ENCODE data around the gene EIPR1. TPM values are rescaled to one million over a fixed set of nuclear protein-coding genes. Genes with fewer than 3 reads are reported as not detected.

Gene EIPR1
- total and polyA plus RNA-seq, 2 of the 4 experiments (the other 2 are of a cell fraction) = 46.5 to 67.4 TPM

DNA sequence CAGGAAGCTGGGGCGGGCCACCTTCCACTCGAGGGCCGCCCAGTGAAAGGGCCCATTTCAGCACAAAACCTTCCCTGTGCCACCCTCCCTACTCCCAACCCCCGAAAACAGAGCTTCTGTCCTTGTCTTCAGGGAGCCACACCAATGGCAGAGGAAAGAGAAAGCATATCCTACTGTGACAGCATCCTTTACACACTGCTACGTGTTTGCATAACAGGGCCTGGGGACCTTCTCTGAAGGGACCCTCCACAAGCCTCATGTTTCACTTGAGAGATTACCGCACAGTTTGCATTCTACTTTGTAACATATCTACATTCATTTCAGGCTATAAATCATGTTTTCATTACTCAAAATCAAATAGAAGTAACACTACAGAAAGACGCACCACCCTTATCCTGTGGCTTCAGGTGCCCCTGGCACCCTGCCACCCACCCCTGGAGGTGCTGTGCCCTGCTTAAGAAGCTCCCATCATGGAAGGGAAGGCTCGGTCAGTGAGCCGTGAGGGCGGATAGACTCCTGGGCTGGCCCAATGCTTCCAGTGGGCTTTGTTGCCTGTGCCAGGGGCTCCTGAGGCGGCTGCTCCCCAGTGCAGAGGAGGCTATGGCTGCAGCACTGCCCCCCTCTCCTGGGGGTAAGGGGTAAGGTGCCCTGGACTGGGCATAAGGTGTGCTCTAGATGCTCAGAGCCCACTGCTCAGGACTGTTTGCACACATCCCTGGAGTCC lies 52.0 kb downstream of the EIPR1 start:
- peaks cover 4 to 16% of the 10 kb centered on the region in 2 experiments; a peak in 3 of 4 replicates for H3K79me1 ChIP-seq (ENCODE audit: low read depth in 1 of 2, low read length in 2 of 2)
- ATAC-seq (ENCODE audit: low read depth) = no peak
- H3K18ac ChIP-seq (ENCODE audit: low read depth, low read length) = no peak overlapping the region
- H4K20me1 ChIP-seq (ENCODE audit: insufficient read depth, low read length) = no peaks in the 10 kb centered on the region
- H3K4ac ChIP-seq (ENCODE audit: low read depth, low read length) = no peak overlapping the region
- ChIA-PET POLR2A (ENCODE audit: unreplicated experiment) (no interaction called here), CTCF (no interaction called here)
- in situ Hi-C loops (cut with MboI; ENCODE audit: low sequenced_read_pairs) (no loop called here), intact Hi-C loops (cut with micrococcal nuclease) (no loop called here), dilution Hi-C loops (cut with HindIII; ENCODE audit: low sequenced_read_pairs, unreplicated experiment) (no loop called here)
- peaks cover 11% of the 10 kb centered on the region for H3K36me3 ChIP-seq (ENCODE audit: control insufficient read depth, insufficient read depth, low read length)
- H3K9ac ChIP-seq (ENCODE audit: low read depth, low read length) = no peak overlapping the region
- no peak overlapping the region for H2BK120ac ChIP-seq (ENCODE audit: low read depth, low read length)
- H3K27me3 ChIP-seq (ENCODE audit: control insufficient read depth, insufficient read depth, low read length) = no peaks in the 10 kb centered on the region
- H2AK9ac ChIP-seq (replicated peaks; ENCODE audit: low read depth, low read length, poor library complexity) = peak overlapping the region; percentile 24
- H2AFZ ChIP-seq (replicated peaks; ENCODE audit: low read length, poor library complexity) = no peak overlapping the region
- H2BK5ac ChIP-seq (ENCODE audit: low read depth, low read length, poor library complexity, severe bottlenecking) = no peak overlapping the region
- H3K9me1 ChIP-seq (ENCODE audit: insufficient read depth, low read length) = peaks cover 6% of the 10 kb centered on the region; the same call in 1 of the 2 replicates
- no peak overlapping the region for H3K4me2 ChIP-seq (ENCODE audit: low read depth, low read length)
- no peak overlapping the region for H2AK5ac ChIP-seq (ENCODE audit: low read depth, low read length)
- no peak overlapping the region for H4K5ac ChIP-seq (ENCODE audit: low read depth, low read length)
- H3K4me3 ChIP-seq (ENCODE audit: insufficient read depth, low read depth, low read length) = no peak overlapping the region
- H2BK15ac ChIP-seq (ENCODE audit: low read depth, low read length) = no peak overlapping the region
- no TSS peak for BruUV-seq (replicated peaks)
- no peak overlapping the region for H3K27ac ChIP-seq (ENCODE audit: insufficient read depth, low read length)
- no peak overlapping the region for H3K14ac ChIP-seq (replicated peaks; ENCODE audit: low read depth, low read length)
- WGBS, 2 experiments (ENCODE audit: extremely low coverage in 2 of 2, insufficient read length in 1 of 2) = 100% methylated on average over 2 of the region's 11 CpGs; no CpG with 5 or more reads in 1 of the 2 experiments
- TF ChIP-seq RFX5 (IDR thresholded peaks at IDR 0.05; ENCODE audit: low read depth, low read length) (no peak), USF2 (IDR thresholded peaks at IDR 0.05; ENCODE audit: low read depth, low read length) (no peak), MAFK (IDR thresholded peaks at IDR 0.05; ENCODE audit: low read depth, low read length) (no peak), CHD1 (IDR thresholded peaks at IDR 0.05; ENCODE audit: low read depth, low read length) (no peak), FOS (IDR thresholded peaks at IDR 0.05; ENCODE audit: low read depth, low read length) (no peak), POLR2A (IDR thresholded peaks at IDR 0.05; ENCODE audit: low read depth, low read length) (no peak), NFE2L2 (IDR thresholded peaks at IDR 0.05; ENCODE audit: low read depth, low read length) (no peak), ELK1 (IDR thresholded peaks at IDR 0.05; ENCODE audit: borderline replicate concordance, low read depth, low read length) (no peak)
- no peaks in the 10 kb centered on the region for H3K9me3 ChIP-seq (ENCODE audit: control insufficient read depth, insufficient read depth, low read length)
- H3K23ac ChIP-seq (ENCODE audit: low read depth, low read length) = no peak overlapping the region
- no peak overlapping the region for H4K8ac ChIP-seq (ENCODE audit: low read depth in 2 of 2, low read length in 2 of 2)
- H3K4me1 ChIP-seq (ENCODE audit: control insufficient read depth, insufficient read depth, low read length) = no peaks in the 10 kb centered on the region
- no peak for DNase-seq
- no peak overlapping the region for H3K56ac ChIP-seq (ENCODE audit: extremely low read depth, insufficient read depth, low read length)
- H4K91ac ChIP-seq (ENCODE audit: insufficient read depth, low read depth, low read length) = no peak overlapping the region
- H2BK20ac ChIP-seq (ENCODE audit: low read depth, low read length) = no peak overlapping the region

All from IMR-90 (cell line).